Stromal cell of bone marrow (primary cell): ENCODE data around the gene ELMO1.

Experiments
- DNase-seq: peaks from one replicate; pipeline ENCODE4 v3.0.0-alpha.2; 2012; ENCODE audit warnings: low read depth

ELMO1 gene

DNA sequence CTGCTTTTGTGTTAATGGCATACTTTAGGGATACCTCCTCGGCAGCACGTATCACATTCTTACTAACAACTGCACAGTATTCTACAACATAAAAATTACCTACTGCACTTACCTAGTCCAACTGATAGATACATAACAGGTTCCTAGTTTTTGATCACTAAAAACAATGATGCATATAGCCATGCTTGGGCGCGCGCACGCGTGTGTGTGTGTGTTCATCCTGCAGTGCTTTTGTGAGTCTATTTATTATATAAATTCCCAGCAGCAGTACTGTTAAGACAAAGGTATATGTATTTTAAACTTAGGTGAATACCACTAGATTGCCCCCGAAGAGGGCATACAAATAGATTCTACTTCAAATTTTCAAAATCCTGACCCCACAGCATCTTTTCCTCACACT lies 181.4 kb downstream of the ELMO1 start:
- no peak for DNase-seq

- DNase-seq = no peak
Observed at GRCh38 chr7:37265876-37266275, 182.8 kb downstream of the ELMO1 start.

- DNase-seq = no peak
Observed at GRCh38 chr7:37265006-37265405, 183.7 kb downstream of the ELMO1 start.

GRCh38 chr7:37262181-37262580 lies 186.5 kb downstream of the ELMO1 start:
- no peak for DNase-seq

DNA sequence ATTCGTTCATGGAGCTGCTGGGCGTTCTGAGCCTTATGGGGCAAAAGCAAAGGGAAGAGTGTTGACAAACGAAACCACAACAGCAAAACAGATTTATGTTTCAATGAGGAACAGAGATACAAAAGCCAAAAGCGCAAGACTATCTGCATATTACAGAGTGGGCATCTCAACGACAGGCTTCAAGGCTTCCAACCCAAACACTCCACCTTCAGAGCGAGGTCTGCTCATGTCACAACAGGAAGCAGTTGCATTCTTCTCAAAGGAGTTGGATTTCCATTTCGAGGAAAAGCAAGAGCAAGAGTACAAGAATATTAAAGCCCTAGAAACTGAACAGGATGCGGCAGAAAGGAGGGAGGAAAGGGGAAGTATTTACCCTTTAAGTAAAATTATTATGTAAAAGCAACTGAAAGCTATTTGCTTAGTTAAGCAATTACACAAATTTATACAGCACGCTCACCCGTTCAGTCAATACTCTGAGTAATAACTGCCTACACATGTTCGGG lies 189.3 kb downstream of the ELMO1 start:
- no peak for DNase-seq

- no peak for DNase-seq
Observed at GRCh38 chr7:37256631-37257030, 192.0 kb downstream of the ELMO1 start.

DNA sequence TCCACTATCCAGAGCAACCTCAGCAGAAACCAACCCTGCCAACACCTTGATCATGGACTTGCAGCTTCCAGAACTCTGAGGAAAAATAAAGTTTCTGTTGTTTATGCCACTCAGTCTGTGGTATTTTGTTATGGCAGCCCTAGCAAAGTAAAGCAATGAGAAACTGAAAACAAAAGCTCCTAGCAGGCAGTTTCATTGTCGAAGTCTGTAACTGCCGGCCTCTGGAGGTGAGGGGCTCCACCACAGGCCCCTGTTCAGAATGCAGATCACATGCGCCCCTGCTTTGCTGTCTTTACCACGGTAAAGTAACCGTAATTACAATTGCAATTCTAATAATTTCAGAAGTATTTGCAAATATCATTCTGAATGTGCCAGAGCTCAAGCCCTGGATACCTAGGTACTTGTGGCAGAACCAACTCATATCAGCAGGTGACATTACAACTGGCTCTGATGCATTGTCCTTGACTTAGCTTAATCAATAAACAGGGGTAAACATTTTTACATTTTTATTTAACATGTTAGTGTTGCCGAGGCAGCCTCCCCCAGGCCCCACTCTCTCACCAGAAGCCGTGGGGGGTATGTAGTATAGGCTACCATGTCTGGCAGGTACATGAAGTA lies 193.2 kb downstream of the ELMO1 start:
- DNase-seq = no peak

DNA sequence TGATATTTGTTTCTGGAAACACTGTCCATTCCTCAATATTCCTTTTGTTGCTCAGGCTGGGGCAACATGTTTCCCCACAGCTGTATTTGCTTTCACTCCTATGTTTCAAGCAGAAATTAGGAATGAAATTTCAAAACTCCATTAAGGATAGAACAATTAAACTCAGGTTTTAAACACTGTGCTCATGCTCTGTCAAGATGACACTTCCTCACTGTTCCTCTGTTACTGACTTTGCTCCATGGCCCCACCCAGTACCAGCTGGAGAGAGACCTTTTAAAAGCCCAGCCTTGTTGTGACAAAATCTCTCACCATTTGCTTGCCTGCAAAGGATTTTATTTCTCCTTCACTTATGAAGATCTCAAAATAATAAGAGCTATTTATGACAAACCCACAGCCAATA lies 197.4 kb downstream of the ELMO1 start:
- no peak for DNase-seq

DNA sequence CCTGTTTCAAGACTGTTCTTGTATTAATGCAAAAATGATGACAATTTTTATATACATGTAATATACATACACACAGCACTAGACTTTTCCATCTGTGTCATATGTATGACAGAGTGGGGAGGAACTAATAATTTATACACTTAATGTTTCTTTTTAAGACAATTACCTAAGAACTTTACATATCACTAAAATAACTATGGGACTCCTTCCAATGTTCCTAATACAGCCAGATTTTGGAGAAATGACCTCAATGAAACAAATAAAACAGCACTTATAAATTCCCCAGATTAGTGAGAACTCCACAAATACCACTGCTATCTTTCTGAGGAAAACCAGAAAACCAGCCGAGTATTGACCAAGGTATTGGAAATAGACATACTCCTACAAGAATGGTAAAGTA lies 199.4 kb downstream of the ELMO1 start:
- no peak for DNase-seq

DNA sequence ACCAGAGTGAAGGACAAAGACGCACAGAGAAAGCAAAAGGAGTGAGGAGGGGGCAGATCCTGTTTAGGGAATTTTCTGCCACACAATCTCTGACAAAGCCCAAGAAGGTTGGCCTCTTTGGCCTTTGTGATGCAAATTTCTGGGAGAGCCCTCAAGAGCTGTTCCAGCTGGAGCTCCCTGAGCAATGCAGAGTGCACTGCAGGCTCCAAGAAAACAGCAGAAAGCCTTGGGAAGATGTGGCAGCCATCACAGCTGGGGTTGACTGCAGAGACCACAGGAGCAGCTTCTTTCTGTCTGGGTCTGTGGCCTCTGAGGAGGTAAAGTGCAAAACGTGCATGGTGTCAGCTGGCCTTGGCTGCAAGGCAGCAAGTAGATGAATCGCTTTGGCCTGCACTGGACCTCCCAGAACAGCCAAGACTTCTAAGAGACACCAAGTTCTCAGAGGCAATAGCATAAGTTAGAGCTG lies 200.2 kb downstream of the ELMO1 start:
- DNase-seq = no peak

GRCh38 chr7:37247861-37248260 lies 200.8 kb downstream of the ELMO1 start:
- DNase-seq = peak; percentile 12

- no peak for DNase-seq
Observed at GRCh38 chr7:37245590-37245989, 203.1 kb downstream of the ELMO1 start.

DNA sequence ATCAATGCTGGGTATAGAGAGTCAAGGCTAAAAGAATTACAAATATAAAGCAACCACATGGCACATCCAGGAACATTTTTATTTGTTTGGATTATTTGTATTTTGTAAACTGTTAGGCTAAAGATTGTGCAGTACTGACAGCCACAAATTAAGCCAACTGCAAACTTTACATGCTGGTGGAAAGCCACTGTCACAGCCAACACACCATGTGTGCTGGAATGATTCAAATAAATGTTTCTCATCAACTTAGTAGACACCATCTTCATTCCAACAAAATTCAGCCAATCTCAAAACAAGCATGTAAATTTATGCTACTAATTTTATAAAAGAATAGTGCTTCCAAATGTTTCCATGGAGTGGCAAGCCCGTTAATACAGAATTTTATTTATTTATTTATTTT lies 211.8 kb downstream of the ELMO1 start:
- DNase-seq = no peak

DNA sequence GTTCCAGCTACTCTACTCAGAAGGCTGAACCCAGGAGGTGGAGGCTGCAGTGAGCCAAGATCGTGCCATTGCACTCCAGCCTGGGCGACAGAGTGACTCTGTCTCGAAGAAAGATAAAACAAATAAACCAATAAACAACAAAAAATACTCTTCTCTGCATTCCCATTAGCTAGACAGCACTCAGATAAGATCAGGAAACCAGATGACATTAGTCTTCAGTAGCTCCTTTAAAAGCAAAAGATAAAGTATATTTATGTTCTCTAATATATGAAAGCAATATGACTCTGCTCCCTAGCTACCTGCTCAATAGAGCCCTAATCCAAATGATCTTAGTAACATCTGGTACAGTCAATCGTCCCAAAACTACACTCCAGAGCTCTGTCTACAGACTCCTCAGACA lies 212.9 kb downstream of the ELMO1 start:
- no peak for DNase-seq

DNA sequence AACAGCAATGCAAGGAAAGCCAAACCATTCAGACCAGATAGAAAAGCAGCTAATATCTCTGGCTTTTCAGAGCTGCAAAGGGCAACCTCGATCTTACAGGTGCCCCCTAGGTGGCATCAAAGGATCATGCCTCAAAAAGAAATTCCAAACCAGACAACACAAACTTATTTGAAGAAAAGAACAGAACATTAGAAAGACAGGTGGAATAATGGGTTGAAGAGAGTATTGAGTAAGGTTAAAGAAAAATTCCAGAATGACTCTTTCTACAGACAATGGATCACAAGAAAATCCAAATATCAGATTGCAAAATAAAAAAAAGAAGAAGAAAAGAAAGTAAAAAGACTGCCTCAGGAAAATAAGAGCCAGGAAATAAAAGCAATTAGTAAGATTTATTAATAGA lies 213.7 kb downstream of the ELMO1 start:
- DNase-seq = no peak

GRCh38 chr7:37234334-37234733 lies 214.3 kb downstream of the ELMO1 start:
- no peak for DNase-seq

DNA sequence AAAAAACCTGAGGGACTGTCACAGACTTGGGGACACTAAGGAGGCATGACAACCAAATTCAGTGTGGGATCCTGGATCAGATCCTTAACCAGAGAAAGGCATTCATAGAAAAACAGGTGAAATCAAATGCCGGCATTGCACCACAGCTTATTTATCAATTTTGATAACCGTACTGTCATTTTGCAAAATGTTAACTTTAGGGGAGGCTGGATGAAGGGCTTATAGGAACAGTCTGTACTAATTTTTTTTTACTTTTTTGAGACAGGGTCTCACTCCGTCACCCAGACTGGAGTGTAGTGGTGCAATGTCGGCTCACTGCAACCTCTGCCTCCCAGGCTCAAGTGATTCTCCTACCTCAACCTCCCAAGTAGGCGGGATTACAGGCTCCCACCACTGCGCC lies 217.1 kb downstream of the ELMO1 start:
- no peak for DNase-seq

GRCh38 chr7:37230221-37230620 lies 218.4 kb downstream of the ELMO1 start:
- no peak for DNase-seq

GRCh38 chr7:37229381-37229780 lies 219.3 kb downstream of the ELMO1 start:
- no peak for DNase-seq

DNA sequence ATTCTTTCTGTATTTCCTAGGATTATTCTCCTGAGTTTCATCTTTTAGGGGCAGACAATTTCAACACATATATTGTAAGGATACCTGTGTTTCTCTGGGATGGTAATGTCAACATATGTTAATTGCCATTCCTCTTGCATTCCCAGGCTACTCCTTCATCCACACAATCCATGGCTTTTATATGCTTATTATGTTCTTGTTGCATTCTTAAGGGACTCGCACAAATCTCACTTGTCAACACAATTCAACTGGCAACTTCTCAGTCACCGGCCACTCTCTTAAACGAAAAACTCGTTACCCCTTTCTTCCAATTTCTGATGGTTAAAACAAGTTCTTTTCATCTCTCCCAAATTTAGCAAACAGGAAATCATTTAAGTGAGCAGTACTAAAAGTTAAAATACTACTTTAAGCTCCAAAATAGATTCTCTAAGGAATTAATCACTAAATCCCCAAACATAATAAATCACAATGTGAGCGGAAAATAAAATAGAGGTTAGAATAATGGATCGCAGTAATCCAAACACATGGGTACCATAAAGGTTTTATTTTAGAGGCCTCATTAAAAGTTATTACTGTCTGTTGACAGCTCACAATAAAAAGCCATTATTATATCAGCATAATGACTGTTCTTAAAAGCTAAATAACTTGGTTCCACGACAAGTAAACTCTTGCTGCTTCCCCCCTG lies 223.2 kb downstream of the ELMO1 start:
- no peak for DNase-seq

DNA sequence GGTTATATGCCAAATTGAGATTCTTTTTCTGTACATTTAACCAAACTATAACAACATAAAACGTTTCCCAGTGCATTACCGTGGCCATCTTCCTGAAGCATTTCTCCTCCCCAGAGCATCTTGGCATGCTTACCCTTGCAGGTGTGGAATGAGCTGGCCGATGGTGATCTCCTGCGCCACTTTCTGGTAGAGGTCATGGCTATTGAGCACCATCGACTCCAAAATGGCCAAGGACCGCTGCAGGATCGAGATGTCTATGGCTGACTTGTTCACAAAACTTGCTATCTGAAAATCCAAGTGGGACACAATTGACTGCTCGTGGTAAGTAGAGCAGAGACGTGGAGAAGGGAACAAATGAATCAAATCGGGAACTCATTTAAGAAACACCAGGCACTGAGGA lies 223.9 kb downstream of the ELMO1 start:
- DNase-seq = no peak

DNA sequence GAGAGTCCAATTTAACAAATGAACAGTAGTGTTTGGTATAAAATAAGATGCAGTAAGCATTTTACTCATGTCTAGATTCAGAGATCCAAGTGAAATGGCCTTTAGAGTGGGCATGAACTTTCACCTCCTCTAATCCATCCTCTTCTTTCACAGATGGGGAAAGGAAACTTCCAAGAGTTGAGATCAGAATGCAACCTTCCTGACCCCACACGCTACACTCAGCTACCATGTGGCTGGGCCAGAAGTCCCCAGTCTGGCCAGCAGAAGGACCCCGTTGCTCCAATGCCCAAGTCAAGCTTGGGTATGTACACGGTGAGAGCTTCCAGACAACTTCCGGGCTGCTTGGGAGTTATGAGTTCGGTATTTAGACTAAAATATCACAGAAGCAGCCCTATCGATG lies 228.0 kb downstream of the ELMO1 start:
- DNase-seq = no peak

DNA sequence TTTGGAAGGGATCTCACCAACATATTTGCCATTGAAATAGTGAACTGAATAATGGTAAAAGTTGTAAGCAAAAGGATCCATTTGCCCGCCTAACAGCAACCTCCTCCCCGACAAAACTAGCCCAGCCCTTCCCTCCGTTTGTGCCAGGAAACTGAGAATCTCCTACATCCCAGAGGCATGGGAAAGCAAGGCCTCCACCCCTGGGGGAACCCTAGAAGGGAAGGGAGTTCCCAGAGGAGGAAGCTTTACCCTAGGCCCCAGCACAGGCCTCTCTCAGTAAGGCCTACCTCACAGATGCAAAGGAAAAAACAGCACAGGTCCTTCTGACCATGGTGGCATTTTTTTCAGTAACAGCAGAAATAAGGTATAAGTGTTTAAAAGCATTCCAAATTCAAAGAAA lies 229.7 kb downstream of the ELMO1 start:
- no peak for DNase-seq

DNA sequence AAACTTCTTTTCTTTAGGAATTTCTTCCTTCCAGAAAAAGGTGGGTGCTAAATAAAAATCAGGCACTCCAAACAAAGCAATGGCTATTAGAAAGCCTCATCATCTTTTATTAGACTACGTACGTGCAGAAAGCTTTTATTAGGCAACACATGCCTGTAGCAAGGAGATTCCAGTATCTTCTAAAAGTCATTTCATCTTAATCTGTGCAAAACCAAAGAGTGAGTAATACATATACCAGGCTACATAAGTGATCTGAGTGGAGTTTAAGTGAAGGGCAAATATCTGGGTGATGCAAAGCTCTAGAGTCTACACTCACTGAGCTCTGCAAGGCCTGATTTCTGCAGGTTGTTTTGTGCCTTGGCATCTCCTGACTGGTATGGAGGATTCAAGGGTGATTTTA lies 231.7 kb downstream of the ELMO1 start:
- DNase-seq = no peak
